NT2/D1 (cell line): ENCODE measurements around the gene RNGTT.
"Not testable (repeated sequence)": the region's sequence is repeated elsewhere in the genome, so short reads cannot be mapped to it uniquely, and the experiment has no call there.

ENCODE experiments used
- SUZ12 ChIP-seq: IDR thresholded peaks from 2 replicates; pipeline ENCODE4 v1.6.1; 2011; ENCODE audit not compliant: insufficient read length, insufficient read depth; ENCODE audit errors: extremely low read depth
- YY1 ChIP-seq: IDR thresholded peaks from 2 replicates; pipeline ENCODE4 v1.6.1; 2011; ENCODE audit not compliant: insufficient read length, insufficient read depth
- ZNF274 ChIP-seq: IDR thresholded peaks from 2 replicates; pipeline ENCODE4 v1.6.1; 2011; ENCODE audit warnings: mild to moderate bottlenecking, low read depth, low read length

GRCh38 chr6:88932019-88932418, 31.4 kb downstream of the RNGTT start:
- not testable (repeated sequence) for TF ChIP-seq ZNF274, YY1, SUZ12
